CD4-positive, alpha-beta T cell treated with Interleukin-17A for 4 hours (primary cell): ENCODE measurements around the gene PEX16.
"Not testable (repeated sequence)": the region's sequence is repeated elsewhere in the genome, so short reads cannot be mapped to it uniquely, and the experiment has no call there.

Experiments used
- DNase-seq: peaks from one replicate; pipeline ENCODE4 v3.0.0-alpha.2; 2020; ENCODE audit warnings: mixed read lengths

The PEX16 gene

GRCh38 chr11:45918331-45918941, 759 bp upstream of the PEX16 start:
- DNase-seq, result peak; percentile 70

GRCh38 chr11:45917286-45917622, 423 bp downstream of the PEX16 start:
- DNase-seq, result peak; percentile 22

DNA sequence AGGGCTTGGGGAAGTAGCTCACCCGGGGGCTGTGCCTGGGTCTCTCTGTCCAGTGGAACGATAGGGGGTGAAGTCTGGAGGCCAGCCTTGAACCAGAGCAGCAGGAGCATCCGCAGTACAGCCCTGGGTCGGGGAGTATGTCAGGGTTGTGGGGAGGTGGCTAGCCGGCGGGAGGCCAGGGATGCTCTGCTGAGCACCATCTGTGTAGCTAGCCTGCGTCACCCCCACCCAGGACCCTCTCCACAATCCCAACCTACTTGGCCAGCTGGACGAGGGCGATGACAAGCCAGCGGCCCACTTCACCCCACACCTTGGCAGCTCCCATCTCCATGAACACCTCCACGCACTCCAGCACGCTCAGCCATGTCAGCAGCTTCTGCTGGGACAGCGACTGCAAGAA, 2.2 kb downstream of the PEX16 start:
- no peak for DNase-seq

DNA sequence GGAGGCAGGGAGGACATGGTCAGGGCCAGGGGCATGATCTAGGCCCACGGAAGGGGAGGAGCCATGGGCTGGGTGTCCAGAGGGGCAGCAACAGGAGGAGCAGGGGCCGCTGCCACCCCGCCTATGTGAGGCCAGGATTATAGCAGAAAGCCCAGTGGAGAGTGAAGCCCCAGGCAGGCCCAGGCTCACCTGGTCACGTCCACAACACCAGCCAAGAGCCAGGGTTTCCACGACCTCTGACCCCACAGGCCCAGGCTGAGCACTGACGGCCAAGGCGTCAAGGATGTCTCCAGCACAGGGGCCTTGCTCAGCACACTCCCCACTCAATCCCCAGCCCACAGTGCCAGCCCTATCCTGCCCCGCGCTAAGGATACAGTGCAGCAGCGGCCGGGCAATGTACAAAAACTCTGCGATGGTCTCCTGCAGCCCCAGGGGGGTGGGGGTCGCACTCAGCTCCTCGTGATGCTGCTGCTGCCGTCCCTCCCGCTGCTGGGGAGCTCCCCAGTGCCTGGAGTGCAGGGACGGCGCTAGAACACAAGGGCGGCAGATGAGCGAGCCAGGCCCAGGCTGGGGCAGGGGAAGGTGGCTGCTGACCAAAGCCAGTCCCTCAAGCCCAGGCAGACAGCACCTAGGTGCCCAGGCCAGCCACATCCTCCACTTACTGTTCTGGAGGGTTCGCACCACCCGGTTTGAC, 3.6 kb downstream of the PEX16 start:
- DNase-seq, result no peak

DNA sequence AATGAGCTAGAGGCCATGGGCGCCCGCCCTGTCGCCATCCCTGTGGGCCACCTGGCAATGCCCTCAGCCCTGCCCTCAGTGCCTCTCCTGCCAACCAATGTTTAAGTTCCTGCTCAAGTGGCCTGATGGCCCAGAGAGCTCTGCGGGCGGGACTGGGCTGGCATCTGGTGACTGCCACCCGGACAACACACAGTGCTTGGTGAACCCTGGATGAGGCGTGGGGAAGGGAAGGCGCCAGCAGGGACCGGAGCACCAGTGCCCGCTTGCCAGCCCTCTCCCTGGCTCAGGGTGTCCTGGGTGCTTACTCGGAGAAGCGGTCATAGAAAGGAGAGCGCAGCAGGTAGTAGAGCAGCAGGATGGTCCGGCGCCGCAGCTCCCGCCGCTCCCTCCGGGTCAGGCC, 4.2 kb downstream of the PEX16 start:
- DNase-seq, result no peak

- DNase-seq, result no peak
Measured at GRCh38 chr11:45910623-45911022, 7.1 kb downstream of the PEX16 start.

- DNase-seq, result no peak
Measured at GRCh38 chr11:45909594-45910475, 7.8 kb downstream of the PEX16 start.

DNA sequence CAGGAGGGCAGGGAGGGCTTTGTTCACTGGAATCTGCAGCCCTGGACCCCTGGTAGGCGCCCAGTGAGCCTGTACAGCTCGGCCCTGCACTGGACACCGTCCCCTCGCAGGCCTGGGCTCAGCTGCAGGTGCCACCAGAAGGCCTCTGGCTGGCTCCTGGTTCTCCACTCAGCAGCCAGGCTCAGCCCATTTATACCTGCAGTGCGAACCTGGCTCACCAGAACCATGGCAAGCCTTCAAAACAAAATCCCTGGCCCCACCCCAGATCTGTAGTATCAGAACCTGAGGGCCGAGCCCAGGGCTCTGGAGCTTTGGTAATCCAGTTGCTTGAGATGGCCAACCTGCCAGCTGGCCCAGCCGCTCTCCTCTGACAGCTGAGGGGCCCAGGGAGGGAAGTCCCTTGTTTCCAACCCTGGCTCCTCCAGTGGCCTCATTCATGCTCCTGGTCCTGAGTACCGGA, 9.7 kb downstream of the PEX16 start:
- DNase-seq, result no peak

DNA sequence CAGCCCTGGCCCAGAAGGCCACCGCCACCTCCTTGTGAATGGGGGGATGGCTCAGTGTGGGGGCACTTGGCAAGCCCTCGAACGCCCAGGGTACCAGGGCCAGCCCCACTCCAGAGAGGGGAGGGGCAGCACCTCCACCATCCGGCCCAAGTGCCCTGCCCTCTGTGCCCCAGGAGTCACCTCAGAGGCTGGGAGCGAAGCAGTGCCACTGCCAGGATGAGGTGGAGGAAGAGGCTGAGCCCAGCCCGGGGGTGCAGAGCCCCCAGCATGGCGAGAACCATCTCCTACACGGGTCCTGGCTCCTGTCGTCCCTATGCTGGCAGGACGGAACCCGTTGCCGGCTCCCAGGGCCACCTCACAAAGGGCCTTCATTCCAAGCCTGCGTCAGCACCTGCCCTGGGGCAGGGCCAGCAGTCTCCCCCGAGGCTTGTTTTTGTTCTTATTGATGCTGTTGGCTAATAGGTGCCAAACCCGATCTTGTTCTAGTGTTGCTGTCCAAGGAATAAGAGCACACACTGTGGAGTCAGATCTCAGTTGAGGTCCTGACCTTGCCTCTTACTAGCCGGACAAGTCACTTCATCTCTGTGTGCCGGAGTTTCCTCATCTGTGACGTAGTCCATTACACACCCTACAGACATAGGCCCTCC, 10.6 kb downstream of the PEX16 start, which contains the start of gene FREY1:
FREY1 (minus strand) TSS at position 307 of the 647 bp plus-strand sequence; CDS start at position 281, 26 bp downstream.
- no peak for DNase-seq

DNA sequence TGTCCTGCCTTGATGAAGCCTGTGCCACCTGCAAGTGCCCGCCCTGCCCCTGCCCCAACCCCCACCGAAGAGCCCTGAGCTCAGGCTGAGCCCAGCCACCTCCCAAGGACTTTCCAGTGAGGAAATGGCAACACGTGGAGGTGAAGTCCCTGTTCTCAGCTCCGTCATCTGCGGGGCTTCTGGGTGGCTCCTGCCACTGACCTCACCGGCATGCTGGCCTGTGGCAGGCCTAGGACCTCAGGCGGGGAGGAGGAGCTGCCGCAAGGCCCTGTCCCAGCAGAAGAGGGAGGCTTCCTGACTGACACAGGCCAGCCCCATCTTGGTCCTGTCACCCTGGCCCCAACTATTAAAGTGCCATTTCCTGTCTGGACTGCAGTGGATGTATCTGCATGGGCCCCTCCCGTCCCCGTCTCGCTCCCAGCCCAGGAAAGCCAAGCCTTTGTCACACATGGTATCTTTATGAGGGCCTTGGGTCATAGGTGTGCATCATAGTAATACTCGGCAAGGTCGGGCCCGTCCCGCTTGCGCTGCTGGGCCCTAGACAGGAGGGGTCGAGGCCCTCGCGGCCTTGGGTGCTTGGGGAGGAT, 11.5 kb downstream of the PEX16 start:
- DNase-seq, result no peak

GRCh38 chr11:45905576-45905975, 12.1 kb downstream of the PEX16 start:
- not testable (repeated sequence) for DNase-seq

- DNase-seq, result no peak
Measured at GRCh38 chr11:45905095-45905494, 12.6 kb downstream of the PEX16 start.

GRCh38 chr11:45904309-45904915, 13.3 kb downstream of the PEX16 start:
- no peak for DNase-seq

- no peak for DNase-seq
Measured at GRCh38 chr11:45902452-45903380, 15.0 kb downstream of the PEX16 start.

- no peak for DNase-seq
Measured at GRCh38 chr11:45901626-45902025, 16.1 kb downstream of the PEX16 start.

GRCh38 chr11:45900916-45901617, 16.6 kb downstream of the PEX16 start:
- no peak for DNase-seq

DNA sequence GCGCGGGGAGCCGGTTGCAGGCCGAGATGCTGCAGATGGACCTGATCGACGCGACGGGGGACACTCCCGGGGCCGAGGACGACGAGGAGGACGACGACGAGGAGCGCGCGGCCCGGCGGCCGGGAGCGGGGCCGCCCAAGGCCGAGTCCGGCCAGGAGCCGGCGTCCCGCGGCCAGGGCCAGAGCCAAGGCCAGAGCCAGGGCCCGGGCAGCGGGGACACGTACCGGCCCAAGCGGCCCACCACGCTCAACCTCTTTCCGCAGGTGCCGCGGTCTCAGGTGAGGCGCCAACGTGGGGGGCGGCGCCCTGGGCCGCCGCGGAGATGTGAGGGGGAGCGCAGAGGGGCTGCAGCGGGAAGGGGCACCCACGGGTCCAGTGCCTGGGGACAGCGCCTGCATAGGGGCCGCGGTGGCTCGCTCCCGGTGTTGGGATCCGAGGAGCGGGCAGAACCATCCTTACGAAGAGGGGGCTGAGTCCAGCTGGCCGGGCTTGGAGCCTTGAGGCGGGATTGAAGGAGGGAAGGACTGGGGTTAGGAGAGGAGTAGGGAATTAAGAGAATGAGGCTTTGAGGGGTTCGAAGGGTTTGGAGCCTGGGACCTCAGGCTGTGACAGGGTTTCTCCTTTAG, 17.4 kb downstream of the PEX16 start:
- not testable (repeated sequence) for DNase-seq

DNA sequence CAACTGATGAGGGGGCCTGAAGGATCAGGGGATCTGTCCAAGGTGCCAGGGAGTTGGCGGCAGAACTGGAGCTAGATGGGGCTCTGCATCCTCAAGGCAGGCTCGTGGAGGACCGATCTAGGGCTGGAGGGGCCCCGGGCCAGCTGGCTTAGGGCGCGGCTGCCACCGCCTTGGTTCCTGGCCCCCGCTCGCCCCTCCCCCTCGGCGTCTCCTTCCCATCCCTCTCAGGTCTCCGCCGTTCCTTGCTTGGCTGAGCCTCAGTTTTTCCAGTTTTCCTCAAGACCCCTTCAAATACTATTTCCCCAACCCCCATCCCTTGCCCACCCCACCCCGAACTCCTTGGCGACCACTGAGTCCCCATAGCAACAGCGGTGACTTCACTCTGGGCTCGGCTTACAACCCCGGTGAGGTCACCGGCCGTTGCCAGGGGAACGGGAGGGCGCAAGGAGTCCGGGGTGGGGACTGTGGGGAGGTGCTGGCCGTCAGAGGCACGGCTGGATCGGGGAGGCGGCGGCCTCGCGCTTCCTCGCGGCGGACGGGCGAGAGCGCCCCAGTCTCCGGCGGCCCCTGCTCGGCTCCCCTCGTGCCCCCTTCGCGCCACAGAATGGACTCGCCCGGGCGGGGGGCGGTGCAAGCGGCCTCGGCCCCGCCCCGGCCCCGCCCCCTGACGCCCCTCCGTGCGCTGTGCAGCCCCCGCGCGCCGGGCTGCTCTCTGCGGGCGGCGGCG, 18.1 kb downstream of the PEX16 start:
- peak; percentile 60 for DNase-seq

DNA sequence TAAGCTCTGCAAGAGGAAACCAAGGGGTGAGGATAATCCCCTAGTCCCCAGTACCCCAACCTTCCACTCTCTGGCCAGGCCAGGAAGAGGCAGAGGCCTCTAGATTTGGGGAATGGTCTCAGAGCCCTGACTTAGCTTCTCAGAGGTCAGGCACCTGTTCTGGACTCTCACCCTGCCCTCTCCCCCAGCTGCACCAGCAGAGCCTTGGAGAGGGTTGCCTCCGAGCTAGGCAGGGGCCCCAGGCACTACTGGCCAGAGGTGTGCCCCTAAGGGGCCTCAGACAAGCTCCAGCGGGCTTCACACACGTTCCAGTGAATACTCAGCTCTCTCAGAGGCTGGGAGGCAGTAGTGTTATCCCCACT, 18.6 kb downstream of the PEX16 start:
- no peak for DNase-seq
